H1 (cell line): ENCODE measurements around the gene GANAB. TPM values are rescaled to one million over a fixed set of nuclear protein-coding genes. Genes with fewer than 3 reads are reported as not detected.
"Not testable (repeated sequence)": the region's sequence is repeated elsewhere in the genome, so short reads cannot be mapped to it uniquely, and the experiment has no call there.

Experiments used
- CTCF ChIA-PET: fragments of 300-600 bp; sonication (Branson Sonifier 250); formaldehyde crosslinking; loops from one replicate; lab custom pipeline; 2021; ENCODE audit not compliant: partially characterized antibody; lab: Charles Lee
- POLR2A ChIA-PET: fragments of 300-600 bp; sonication (Branson Sonifier 250); formaldehyde crosslinking; loops from one replicate; lab custom pipeline; 2021; ENCODE audit warnings: inconsistent platforms; ENCODE audit not compliant: partially characterized antibody; lab: Charles Lee
- DNase-seq, 2 experiments: peaks; one replicate each; pipeline versions ENCODE4 v3.0.0 to v3.0.0-alpha.2; 2010 to 2022; ENCODE audit warnings: low spot score in 2 of 2, low read depth in 1 of 2, mixed read lengths in 1 of 2
- FAIRE-seq: peaks from 2 replicates; lab custom pipeline; 2011; peaks lifted over from hg19 to GRCh38; lab: Jason Lieb, UNC
- H2AFZ ChIP-seq: 2 replicates; pipeline ENCODE4 v1.8.1; 2012; ENCODE audit warnings: low read length, inconsistent platforms
- H2AK5ac ChIP-seq: 2 replicates; pipeline ENCODE4 v1.6.1; 2013; ENCODE audit warnings: low read depth, low read length
- H2BK120ac ChIP-seq: replicated peaks from 2 replicates; pipeline ENCODE3; 2013; ENCODE audit warnings: low read depth, low read length, inconsistent platforms
- H2BK12ac ChIP-seq: 2 replicates; pipeline ENCODE4 v1.6.1; 2013; ENCODE audit warnings: low read depth, low read length
- H2BK15ac ChIP-seq: 2 replicates; pipeline ENCODE4 v1.6.1; 2013; ENCODE audit warnings: low read length
- H2BK20ac ChIP-seq: 2 replicates; pipeline ENCODE4 v1.6.1; 2013; ENCODE audit warnings: low read length
- H2BK5ac ChIP-seq: 2 replicates; pipeline ENCODE4 v1.6.1; 2013; ENCODE audit warnings: low read depth, low read length
- H3K14ac ChIP-seq: 2 replicates; pipeline ENCODE4 v1.6.1; 2013; ENCODE audit warnings: inconsistent platforms; ENCODE audit not compliant: insufficient read length
- H3K18ac ChIP-seq: 2 replicates; pipeline ENCODE4 v1.6.1; 2013; ENCODE audit warnings: low read length; ENCODE audit errors: extremely low read depth
- H3K23ac ChIP-seq: 2 replicates; pipeline ENCODE4 v1.6.1; 2013; ENCODE audit warnings: inconsistent platforms; ENCODE audit not compliant: insufficient read length
- H3K23me2 ChIP-seq: 2 replicates; pipeline ENCODE4 v1.6.1; 2013; ENCODE audit warnings: low read depth, low read length
- H3K27ac ChIP-seq: 2 replicates; pipeline ENCODE4 v1.6.1; 2011; ENCODE audit warnings: low read depth, low read length, inconsistent platforms
- H3K27me3 ChIP-seq, 4 experiments: replicated peaks in 1 of 4; 1 replicate in 1 of 4; 2 replicates in 3 of 4; pipeline versions ENCODE4 v1.6.1 to v1.8.1; 2011 to 2013; ENCODE audit warnings: low read length in 3 of 4, mild to moderate bottlenecking in 3 of 4, inconsistent platforms in 2 of 4, mixed read lengths in 2 of 4, moderate library complexity in 1 of 4; ENCODE audit not compliant: control insufficient read depth in 3 of 4, insufficient read depth in 3 of 4; ENCODE audit errors: extremely low read depth in 1 of 4
- H3K36me3 ChIP-seq, 4 experiments: 2 replicates each; pipeline versions ENCODE4 v1.6.1 to v1.8.1; 2011 to 2013; ENCODE audit warnings: mild to moderate bottlenecking in 4 of 4, low read length in 3 of 4, moderate library complexity in 2 of 4, control low read depth in 1 of 4, inconsistent platforms in 1 of 4; ENCODE audit not compliant: insufficient read depth in 4 of 4, control insufficient read depth in 2 of 4
- H3K4ac ChIP-seq: replicated peaks from 2 replicates; pipeline ENCODE3; 2013; ENCODE audit warnings: low read length, low read depth, mixed read lengths, inconsistent platforms; ENCODE audit not compliant: insufficient read length
- H3K4me1 ChIP-seq, 4 experiments: replicated peaks in 1 of 4; 1 replicate in 1 of 4; 2 replicates in 3 of 4; pipeline versions ENCODE4 v1.6.1 to v1.8.1; 2011 to 2013; ENCODE audit warnings: low read length in 3 of 4, inconsistent platforms in 2 of 4, mixed read lengths in 1 of 4; ENCODE audit not compliant: insufficient read depth in 4 of 4, control insufficient read depth in 3 of 4
- H3K4me2 ChIP-seq, 2 experiments: 2 replicates each; pipeline versions ENCODE4 v1.6.1 to v1.8.1; 2011 to 2013; ENCODE audit warnings: low read depth in 2 of 2, low read length in 2 of 2, control low read depth in 1 of 2, inconsistent platforms in 1 of 2, mild to moderate bottlenecking in 1 of 2; ENCODE audit not compliant: insufficient read depth in 1 of 2
- H3K4me3 ChIP-seq, 4 experiments: fragments of 200-600, 300-600 bp in 1 of 4; sonication (generic), shearing (Covaris generic), sonication (Bioruptor Twin) in 1 of 4; 2 replicates each; pipeline versions ENCODE4 v1.5.1 to v1.8.1; 2011 to 2016; ENCODE audit warnings: low read length in 4 of 4, low read depth in 3 of 4, control low read depth in 2 of 4, inconsistent platforms in 2 of 4, mild to moderate bottlenecking in 2 of 4, mixed read lengths in 1 of 4, moderate library complexity in 1 of 4; ENCODE audit not compliant: insufficient read depth in 2 of 4; ENCODE audit errors: extremely low read depth in 1 of 4
- H3K56ac ChIP-seq: replicated peaks from 2 replicates; pipeline ENCODE3; 2013; ENCODE audit warnings: low read depth, mild to moderate bottlenecking, mixed read lengths, low read length, inconsistent platforms; ENCODE audit not compliant: insufficient read length
- H3K79me1 ChIP-seq: 2 replicates; pipeline ENCODE4 v1.6.1; 2013; ENCODE audit warnings: low read depth, low read length, control low read depth
- H3K79me2 ChIP-seq, 2 experiments: 2 replicates each; pipeline versions ENCODE4 v1.6.1 to v1.8.1; 2012 to 2013; ENCODE audit warnings: low read length in 2 of 2, mild to moderate bottlenecking in 2 of 2, inconsistent platforms in 1 of 2; ENCODE audit not compliant: insufficient read depth in 2 of 2, control insufficient read depth in 1 of 2
- H3K9ac ChIP-seq, 4 experiments: replicated peaks in 1 of 4; 1 replicate in 1 of 4; 2 replicates in 3 of 4; pipeline versions ENCODE4 v1.6.1 to v1.8.1; 2011 to 2013; ENCODE audit warnings: low read depth in 3 of 4, low read length in 3 of 4, control low read depth in 2 of 4, mild to moderate bottlenecking in 2 of 4, moderate library complexity in 2 of 4, inconsistent platforms in 1 of 4; ENCODE audit errors: extremely low read depth in 1 of 4
- H3K9me3 ChIP-seq, 2 experiments: 2 replicates each; pipeline versions ENCODE4 v1.6.1 to v1.8.1; 2012 to 2013; ENCODE audit warnings: mild to moderate bottlenecking in 2 of 2, moderate library complexity in 2 of 2, control low read depth in 1 of 2, inconsistent platforms in 1 of 2, low read depth in 1 of 2, low read length in 1 of 2, mixed read lengths in 1 of 2; ENCODE audit not compliant: insufficient read depth in 2 of 2
- H4K20me1 ChIP-seq, 2 experiments: replicated peaks in 1 of 2; 2 replicates each; pipeline versions ENCODE3 to v1.8.1; 2011 to 2013; ENCODE audit warnings: inconsistent platforms in 2 of 2, low read length in 2 of 2, mild to moderate bottlenecking in 1 of 2; ENCODE audit not compliant: insufficient read depth in 2 of 2, control insufficient read depth in 1 of 2
- H4K5ac ChIP-seq: 2 replicates; pipeline ENCODE4 v1.6.1; 2013; ENCODE audit warnings: low read length, low read depth, mixed read lengths, inconsistent platforms; ENCODE audit not compliant: insufficient read length
- H4K8ac ChIP-seq: 2 replicates; pipeline ENCODE4 v1.8.0; 2013; ENCODE audit warnings: mild to moderate bottlenecking, moderate library complexity, low read length, inconsistent platforms; ENCODE audit not compliant: insufficient read depth; ENCODE audit errors: extremely low read depth
- H4K91ac ChIP-seq: replicated peaks from 2 replicates; pipeline ENCODE3; 2013; ENCODE audit warnings: low read length, mixed read lengths, inconsistent platforms; ENCODE audit not compliant: insufficient read length
- WGBS, 2 experiments: shearing (Covaris generic) in 1 of 2; methylation state at CpG; one replicate each; pipeline versions ENCODE4 v1.1.6 to v1.1.7; 2013 to 2015; ENCODE audit warnings: low lambda C conversion rate in 2 of 2, mixed read lengths in 2 of 2, inconsistent platforms in 1 of 2, low coverage in 1 of 2, missing lambda C conversion rate in 1 of 2; ENCODE audit not compliant: insufficient replicate concordance in 2 of 2, insufficient coverage in 1 of 2, insufficient read length in 1 of 2; ENCODE audit errors: extremely low coverage in 1 of 2, missing lambda C conversion rate in 1 of 2; 5-methylcytosine and 5-hydroxymethylcytosine counted together
- polyA plus RNA-seq, 7 experiments: library from polyadenylated mRNA; depleted of rRNA in 3 of 7; stranded (reverse) in 5 of 7; unstranded in 2 of 7; fragments of >200 nt in 5 of 7; fragments of 200-250 nt in 2 of 7; gene quantifications; 1 replicate in 5 of 7; 2 replicates in 1 of 7; 4 replicates in 1 of 7; pipeline versions ENCODE4 v1.2.1 to v1.2.3, GENCODE V29; 2011 to 2013; ENCODE audit warnings: missing spikeins in 2 of 7, mixed read lengths in 2 of 7
- total RNA-seq: library from RNA; stranded (reverse); fragmentation: NEBNext Ultra II Directional; extraction: Animal tissue kit (Norgen Biotek cat#: 25700); gene quantifications from 2 replicates; pipeline ENCODE4 v1.2.1, GENCODE V29; 2021

Gene GANAB
- total and polyA plus RNA-seq, 2 of the 8 experiments (the other 6 are each of a cell fraction or from before 2014, with no cell fraction given), result 289 to 330 TPM

GRCh38 chr11:62585356-62585755 lies 61.1 kb downstream of the GANAB start:
- CTCF ChIA-PET, result interaction anchor here (0.7 to 1.4 kb wide), 4 partner anchors 10 to 191 kb away, joined by 3 to 4 read pairs (median 3); no protein-coding TSS in a partner anchor
- not testable (repeated sequence) for H3K23me2 ChIP-seq
- WGBS, 2 experiments, result 95% methylated on average over 7 of the region's 7 CpGs; no CpG with 5 or more reads in 1 of the 2 experiments

GRCh38 chr11:62581735-62582134 lies 64.7 kb downstream of the GANAB start:
- ChIA-PET POLR2A (interaction anchor here (0.9 to 1.8 kb wide), 4 partner anchors 10 to 12 kb away, joined by 3 to 11 read pairs (median 6); partner anchors contain the start of gene TUT1), CTCF (interaction anchor here (0.6 kb wide), 1 partner anchor 266 kb away, joined by 3 read pairs; no protein-coding TSS in a partner anchor)
- H3K14ac ChIP-seq, H2BK5ac ChIP-seq, H3K4ac ChIP-seq, H2BK12ac ChIP-seq, H3K56ac ChIP-seq, DNase-seq, H4K91ac ChIP-seq, H3K23me2 ChIP-seq, H3K79me1 ChIP-seq, H4K20me1 ChIP-seq, H3K9ac ChIP-seq, H3K79me2 ChIP-seq, H2AFZ ChIP-seq, FAIRE-seq, H3K4me3 ChIP-seq, H3K9me3 ChIP-seq, H3K18ac ChIP-seq, H3K4me2 ChIP-seq, H2BK120ac ChIP-seq, H4K8ac ChIP-seq, H2BK15ac ChIP-seq, H2AK5ac ChIP-seq, H3K27ac ChIP-seq, H4K5ac ChIP-seq, H3K23ac ChIP-seq, H2BK20ac ChIP-seq, H3K27me3 ChIP-seq, H3K4me1 ChIP-seq: not testable (repeated sequence)
- peaks cover 7 to 25% (median 11%) of the 10 kb centered on the region in 4 experiments for H3K36me3 ChIP-seq
- WGBS, 2 experiments, result 100% methylated on average over 4 of the region's 4 CpGs; no CpG with 5 or more reads in 1 of the 2 experiments

More at GRCh38 chr11:62585356-62585755, 61.1 kb downstream of the GANAB start:
- not testable (repeated sequence) for H3K9me3 ChIP-seq, H3K9ac ChIP-seq, H2BK120ac ChIP-seq, H2AFZ ChIP-seq, H3K4me2 ChIP-seq, H3K4ac ChIP-seq, H4K20me1 ChIP-seq, H2BK20ac ChIP-seq, H4K5ac ChIP-seq, H3K56ac ChIP-seq, H3K14ac ChIP-seq, H3K23ac ChIP-seq, DNase-seq, H2BK12ac ChIP-seq, FAIRE-seq, H3K79me1 ChIP-seq, H2BK5ac ChIP-seq, H3K27ac ChIP-seq, H2BK15ac ChIP-seq, H4K8ac ChIP-seq, H3K18ac ChIP-seq, H3K4me1 ChIP-seq, H4K91ac ChIP-seq, H3K27me3 ChIP-seq, H2AK5ac ChIP-seq, H3K4me3 ChIP-seq
- POLR2A ChIA-PET, result interaction anchor here (0.6 to 9.7 kb wide), 4 partner anchors 12 to 37 kb away, joined by 3 to 167 read pairs (median 4); partner anchors contain the start of genes B3GAT3 and EEF1G
- H3K36me3 ChIP-seq, result peaks cover 0 to 40% (median 9%) of the 10 kb centered on the region in 4 experiments; a peak in 7 of 8 replicates
- peaks cover 0 to 11% of the 10 kb centered on the region in 2 experiments; a peak in 1 of 4 replicates for H3K79me2 ChIP-seq
